ENCODE results near the gene HIC1. TPM values are rescaled to one million over a fixed set of nuclear protein-coding genes. Genes with fewer than 3 reads are reported as not detected.

Gene HIC1
- total RNA-seq, 1 donor from 2014 or later, result 21.6 TPM

- Mint-ChIP-seq H3K27ac (no peak overlapping the region), H3K27me3 (peaks cover 58% of the 10 kb centered on the region), H3K9me3 (no peaks in the 10 kb centered on the region), H3K4me3 (no peak overlapping the region), H3K36me3 (no peaks in the 10 kb centered on the region), H3K4me1 (ENCODE audit: unreplicated experiment) (peaks cover 23% of the 10 kb centered on the region)
- no peak for TF ChIP-seq CTCF (conservative IDR thresholded peaks at IDR 0.05)
- DNase-seq (ENCODE audit: extremely low spot score, unreplicated experiment), result no peak
These were observed 35.2 kb upstream of the HIC1 start for GRCh38 chr17:2019723-2020122.

GRCh38 chr17:2020721-2021120 is 34.2 kb upstream of the HIC1 start:
- Mint-ChIP-seq H3K27ac (no peak overlapping the region), H3K36me3 (no peaks in the 10 kb centered on the region), H3K27me3 (peaks cover 64% of the 10 kb centered on the region), H3K4me3 (no peak overlapping the region), H3K9me3 (no peaks in the 10 kb centered on the region), H3K4me1 (ENCODE audit: unreplicated experiment) (peaks cover 23% of the 10 kb centered on the region)
- no peak for TF ChIP-seq CTCF (conservative IDR thresholded peaks at IDR 0.05)
- no peak for DNase-seq (ENCODE audit: extremely low spot score, unreplicated experiment)

GRCh38 chr17:2022647-2023240 is 32.2 kb upstream of the HIC1 start:
- Mint-ChIP-seq H3K4me3 (peak overlapping the region; percentile 41), H3K36me3 (no peaks in the 10 kb centered on the region), H3K27me3 (peaks cover 74% of the 10 kb centered on the region), H3K9me3 (peaks cover 4% of the 10 kb centered on the region), H3K27ac (no peak overlapping the region), H3K4me1 (ENCODE audit: unreplicated experiment) (peaks cover 26% of the 10 kb centered on the region)
- TF ChIP-seq CTCF (conservative IDR thresholded peaks at IDR 0.05), result no peak
- DNase-seq (ENCODE audit: extremely low spot score, unreplicated experiment), result no peak

- no peak overlapping the region for H3K27ac Mint-ChIP-seq
- H3K36me3 Mint-ChIP-seq, result no peaks in the 10 kb centered on the region
- no peak for DNase-seq (ENCODE audit: extremely low spot score, unreplicated experiment)
- H3K4me3 Mint-ChIP-seq, result peak overlapping the region; percentile 41
- no peak for TF ChIP-seq CTCF (conservative IDR thresholded peaks at IDR 0.05)
- H3K27me3 Mint-ChIP-seq, result peaks cover 74% of the 10 kb centered on the region
- H3K9me3 Mint-ChIP-seq, result peaks cover 4% of the 10 kb centered on the region
- H3K4me1 Mint-ChIP-seq (ENCODE audit: unreplicated experiment), result peaks cover 21% of the 10 kb centered on the region
These were observed 31.6 kb upstream of the HIC1 start for GRCh38 chr17:2023256-2023655.

GRCh38 chr17:2023692-2024571 is 31.0 kb upstream of the HIC1 start:
- TF ChIP-seq CTCF (conservative IDR thresholded peaks at IDR 0.05), result no peak
- peaks cover 15% of the 10 kb centered on the region for H3K4me1 Mint-ChIP-seq (ENCODE audit: unreplicated experiment)
- DNase-seq (ENCODE audit: extremely low spot score, unreplicated experiment), result no peak
- H3K36me3 Mint-ChIP-seq, result no peaks in the 10 kb centered on the region
- peaks cover 73% of the 10 kb centered on the region for H3K27me3 Mint-ChIP-seq
- H3K27ac Mint-ChIP-seq, result no peak overlapping the region
- H3K4me3 Mint-ChIP-seq, result peak overlapping the region; percentile 85
- H3K9me3 Mint-ChIP-seq, result peaks cover 4% of the 10 kb centered on the region

Measured in type B pancreatic cell (in vitro differentiated cells).